ENCODE data around the gene MAD2L1.

DNA sequence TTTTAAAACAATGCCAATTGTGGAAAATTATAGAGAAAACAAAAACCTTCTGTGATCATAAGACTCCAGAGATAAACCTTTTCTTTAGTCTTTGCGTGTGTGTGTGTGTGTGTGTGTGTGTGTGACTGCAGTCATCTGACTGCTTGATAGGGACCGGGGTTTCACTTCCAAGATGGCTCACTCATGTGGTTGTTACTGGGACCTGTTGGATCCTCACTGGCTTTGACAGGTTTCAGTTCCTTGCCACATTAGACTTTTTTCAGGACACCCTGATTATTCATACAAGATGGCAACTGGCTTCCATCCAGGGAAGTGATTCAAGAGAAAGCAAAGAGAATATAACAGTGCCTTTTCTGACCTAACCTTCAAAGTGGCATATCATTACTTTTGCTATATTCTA lies 21.9 kb upstream of the MAD2L1 start:
- TF ChIP-seq CTCF (conservative IDR thresholded peaks at IDR 0.05; ENCODE audit: low read length), result no peak
- TF ChIP-seq EZH2phosphoT487 (IDR thresholded peaks at IDR 0.05; ENCODE audit: borderline replicate concordance), result no peak

All from Loucy (cell line).